Raji (cell line): ENCODE data around the gene KCTD15.

ENCODE experiments used
- POLR2A ChIP-seq: IDR thresholded peaks from 2 replicates; pipeline ENCODE4 v1.6.1; 2011; ENCODE audit warnings: low read depth, low read length, control low read depth; ENCODE audit not compliant: insufficient read depth

KCTD15 gene

DNA sequence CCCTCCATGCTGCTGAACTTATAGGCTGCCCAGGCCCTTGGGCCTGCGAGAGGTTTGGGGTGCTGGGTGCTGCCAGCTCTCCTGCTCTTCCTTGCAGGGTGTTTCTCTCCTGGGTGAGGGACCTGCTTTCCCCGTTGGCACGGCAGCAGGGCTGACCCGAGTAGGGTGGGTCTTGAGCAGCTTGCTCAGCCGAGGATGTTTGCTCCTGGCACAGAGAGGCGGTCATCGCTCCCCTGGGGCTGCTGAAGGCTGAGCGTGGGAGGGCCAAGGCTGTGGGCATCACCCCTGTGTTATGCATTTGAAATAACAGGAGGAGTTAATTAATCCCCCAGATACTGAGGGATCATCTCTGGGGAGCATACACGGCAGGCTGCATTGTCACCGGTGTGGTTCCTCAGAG is 5.3 kb downstream of the KCTD15 start:
- no peak for TF ChIP-seq POLR2A

DNA sequence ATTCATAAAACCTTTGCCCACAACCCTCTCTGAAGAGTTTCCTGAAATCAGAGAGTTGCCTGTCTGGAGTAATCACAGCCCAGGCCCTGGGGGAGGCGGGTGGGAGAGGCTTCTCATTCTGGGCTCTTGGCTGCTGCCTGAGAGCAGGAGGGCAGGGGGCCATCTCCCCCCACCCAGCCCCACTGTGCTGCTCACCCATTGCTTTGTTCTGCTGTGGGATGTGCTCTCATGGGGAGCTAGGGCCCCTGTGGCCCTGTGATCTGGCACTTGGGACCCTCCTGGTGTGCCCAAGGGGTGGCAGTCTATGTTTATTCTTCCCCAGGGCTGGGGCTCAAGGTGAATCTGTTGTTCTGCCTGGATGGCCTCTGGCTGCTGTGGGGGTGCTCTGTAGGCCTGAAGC is 6.1 kb downstream of the KCTD15 start:
- no peak for TF ChIP-seq POLR2A

DNA sequence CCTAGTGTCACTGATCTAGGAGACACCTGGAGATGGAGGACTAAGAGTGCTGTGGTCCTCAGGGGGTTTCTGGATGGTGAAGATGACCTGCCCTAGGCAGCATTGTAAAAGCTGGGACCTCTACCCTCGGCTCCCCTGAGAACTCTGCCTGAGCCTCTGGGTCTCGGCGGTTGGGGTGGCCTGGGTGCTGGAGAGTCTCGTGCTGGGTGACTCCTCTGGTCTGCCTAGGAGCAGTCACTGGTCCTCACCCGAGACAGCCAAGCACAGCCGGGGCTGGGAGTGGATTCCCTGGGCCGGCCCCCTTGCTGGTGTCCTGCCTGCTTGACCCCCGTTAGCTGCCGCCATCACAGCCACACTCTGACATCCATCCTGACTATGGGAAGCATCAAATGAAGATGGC is 6.7 kb downstream of the KCTD15 start:
- no peak for TF ChIP-seq POLR2A

DNA sequence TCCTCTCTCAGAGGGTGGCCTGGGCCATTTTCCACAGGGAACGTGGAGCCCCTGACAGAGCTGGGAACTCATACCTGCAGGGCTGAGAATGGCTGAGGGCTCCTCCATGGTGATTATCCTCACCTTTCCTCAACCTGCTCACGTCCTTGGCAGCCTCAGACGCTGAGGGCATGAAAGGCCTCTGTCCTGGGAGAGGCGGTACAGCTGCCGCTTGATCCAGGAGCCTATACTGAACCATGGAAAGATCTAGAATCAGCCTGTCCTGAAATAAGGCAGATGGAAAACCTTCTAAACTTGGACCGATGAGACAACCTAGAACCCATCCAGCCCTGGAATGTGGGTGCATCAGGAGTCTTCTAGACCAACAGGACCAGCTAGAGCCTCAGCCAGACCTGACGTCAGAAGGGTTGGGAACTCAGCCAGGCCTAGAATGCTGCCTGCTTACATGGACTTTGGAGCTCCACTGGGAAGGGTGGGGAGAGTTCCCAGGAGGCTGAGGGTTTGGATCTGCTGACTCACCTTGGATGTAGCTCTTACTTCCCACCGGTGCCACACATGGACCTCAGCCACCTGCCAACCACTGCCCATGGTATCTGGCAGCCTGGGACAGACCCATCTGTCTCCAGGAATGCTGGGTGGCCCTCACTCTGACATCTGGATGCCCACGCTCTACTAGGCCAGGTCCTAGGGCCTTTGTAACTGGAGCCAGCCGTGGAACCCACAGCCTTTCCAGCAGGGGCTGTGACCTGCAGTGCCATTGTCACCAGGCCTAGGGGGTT is 7.5 kb downstream of the KCTD15 start:
- TF ChIP-seq POLR2A, result no peak

DNA sequence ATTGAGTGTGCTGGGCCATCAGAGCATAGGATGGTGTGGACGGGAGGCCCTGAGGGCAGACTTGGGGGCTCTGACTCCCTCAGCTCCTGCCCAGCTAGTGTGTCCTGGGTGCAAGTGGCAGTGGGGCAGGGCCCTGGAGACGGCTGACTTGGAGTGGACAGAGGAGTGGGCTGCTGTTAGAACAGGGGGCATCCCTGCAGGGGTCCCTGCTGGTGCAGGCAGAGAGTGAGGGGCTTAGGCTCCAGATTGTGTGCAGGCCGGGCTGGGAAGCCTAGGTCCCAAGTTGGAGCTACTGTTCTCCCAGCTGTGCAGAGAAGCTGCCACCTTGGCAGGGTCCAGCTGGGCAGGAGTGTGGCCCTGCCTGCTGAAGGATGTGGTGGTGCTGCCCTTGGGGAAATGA is 8.6 kb downstream of the KCTD15 start:
- no peak for TF ChIP-seq POLR2A

GRCh38 chr19:33805840-33806433 is 9.3 kb downstream of the KCTD15 start:
- TF ChIP-seq POLR2A, result no peak

- TF ChIP-seq POLR2A, result no peak
Measured at GRCh38 chr19:33806434-33806881, 9.8 kb downstream of the KCTD15 start.

DNA sequence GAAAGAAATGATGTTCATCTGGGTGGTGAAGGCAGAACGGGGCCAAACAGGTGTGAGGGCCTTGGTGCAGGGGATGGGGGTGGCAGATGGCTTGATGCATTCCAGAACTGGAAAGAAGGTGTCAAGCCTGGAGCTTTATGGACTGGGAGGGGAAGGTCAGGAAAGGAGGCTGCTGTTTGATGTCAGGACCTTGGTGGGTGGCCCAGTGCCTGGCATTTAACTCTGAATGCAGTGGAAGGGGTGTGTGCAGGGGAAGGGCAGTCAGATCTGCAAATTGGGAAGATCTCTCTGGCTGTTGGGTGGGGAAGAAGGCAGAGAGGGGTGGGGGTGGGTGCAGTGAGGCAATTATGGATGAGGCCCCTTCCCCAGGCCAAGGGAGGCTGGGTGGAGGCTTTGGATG is 11.7 kb downstream of the KCTD15 start:
- TF ChIP-seq POLR2A, result no peak

- TF ChIP-seq POLR2A, result no peak
Measured at GRCh38 chr19:33809960-33810359, 13.3 kb downstream of the KCTD15 start.

- no peak for TF ChIP-seq POLR2A
Measured at GRCh38 chr19:33810821-33811220, 14.2 kb downstream of the KCTD15 start.

DNA sequence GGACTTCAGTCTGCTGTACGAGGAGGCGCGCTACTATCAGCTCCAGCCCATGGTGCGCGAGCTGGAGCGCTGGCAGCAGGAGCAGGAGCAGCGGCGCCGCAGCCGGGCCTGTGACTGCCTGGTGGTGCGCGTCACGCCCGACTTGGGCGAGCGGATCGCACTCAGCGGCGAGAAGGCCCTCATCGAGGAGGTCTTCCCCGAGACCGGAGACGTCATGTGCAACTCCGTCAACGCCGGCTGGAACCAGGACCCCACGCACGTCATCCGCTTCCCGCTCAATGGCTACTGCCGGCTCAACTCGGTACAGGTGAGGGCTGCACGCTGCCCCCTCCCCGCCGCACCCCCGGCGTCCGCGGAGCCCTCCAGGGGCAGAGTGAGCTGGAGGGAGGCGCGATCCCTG is 14.6 kb downstream of the KCTD15 start:
- TF ChIP-seq POLR2A, result no peak

DNA sequence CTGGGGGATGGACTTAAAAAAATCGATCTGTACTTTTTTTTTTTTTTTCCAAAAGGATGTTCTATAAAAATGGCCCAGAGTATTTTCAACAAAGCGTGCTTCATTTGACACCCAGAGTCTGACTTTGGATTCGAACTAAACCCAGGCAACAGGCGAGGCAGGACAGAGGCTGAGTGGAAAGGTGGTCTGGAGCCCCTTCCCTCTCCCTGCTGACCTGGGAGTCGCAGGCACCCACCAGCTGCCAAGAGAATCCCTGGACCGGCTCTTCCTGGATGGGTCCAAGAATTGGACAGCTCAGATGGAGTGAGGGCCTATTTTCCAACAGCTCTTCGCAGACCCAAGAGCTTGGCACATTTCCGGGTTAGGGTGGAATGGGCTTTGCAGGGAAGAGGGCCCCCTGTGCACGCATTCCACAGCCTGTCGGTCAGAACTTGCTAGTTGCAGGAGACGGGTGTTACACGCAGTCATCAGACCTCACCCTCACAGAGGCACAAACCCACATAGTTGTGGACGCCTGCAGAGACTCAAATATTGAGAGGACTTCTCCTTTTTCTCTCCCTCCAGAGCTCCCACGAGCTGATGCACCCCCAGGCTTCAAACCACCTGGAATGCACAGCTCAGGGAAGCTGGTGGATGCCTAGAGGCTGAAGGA is 15.2 kb downstream of the KCTD15 start:
- no peak for TF ChIP-seq POLR2A

DNA sequence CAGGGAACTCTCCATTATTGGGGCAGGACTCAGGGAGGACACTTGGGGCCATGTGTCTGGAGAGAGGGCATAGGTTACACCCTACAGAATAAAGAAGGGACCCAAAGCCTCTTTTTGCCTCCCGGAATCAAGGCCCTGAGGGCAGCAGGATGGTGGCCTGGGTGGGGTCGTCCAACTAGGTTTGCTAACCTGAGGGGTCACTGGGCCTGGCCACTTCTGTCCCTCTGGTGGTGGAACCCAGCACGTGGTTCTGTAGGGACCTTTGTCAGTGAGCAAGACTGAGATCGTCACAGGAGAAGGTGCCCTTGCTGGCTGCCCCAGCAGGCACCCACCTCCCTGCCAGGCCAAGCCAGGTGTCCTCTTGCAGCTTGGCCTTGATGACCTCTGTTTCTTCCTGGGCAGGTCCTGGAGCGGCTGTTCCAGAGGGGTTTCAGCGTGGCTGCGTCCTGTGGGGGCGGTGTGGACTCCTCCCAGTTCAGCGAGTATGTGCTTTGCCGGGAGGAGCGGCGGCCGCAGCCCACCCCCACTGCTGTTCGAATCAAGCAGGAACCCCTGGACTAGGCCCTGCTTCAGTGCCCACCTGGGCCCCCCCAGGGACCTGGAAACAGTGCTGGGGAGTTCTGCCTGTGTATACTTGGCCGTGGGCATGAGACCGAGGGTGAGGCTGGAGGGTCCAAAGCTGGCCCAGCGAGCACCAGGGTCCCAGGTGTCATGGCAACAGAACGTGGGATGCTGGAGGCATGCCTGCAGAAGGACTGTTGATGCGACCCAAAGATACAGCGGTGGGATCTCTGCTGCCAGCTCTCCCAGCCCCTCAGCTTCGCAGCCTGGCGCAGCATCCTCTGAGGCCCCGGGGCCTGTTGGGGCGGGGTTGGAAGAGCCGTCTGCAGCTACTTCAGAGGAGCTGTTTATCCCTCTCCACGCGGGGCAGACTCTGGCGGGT is 16.0 kb downstream of the KCTD15 start:
- TF ChIP-seq POLR2A, result no peak

GRCh38 chr19:33813391-33814101 is 16.9 kb downstream of the KCTD15 start:
- TF ChIP-seq POLR2A, result no peak
